Chondrocyte (in vitro differentiated cells): ENCODE results near the gene ASCC1. TPM values are rescaled to one million over a fixed set of nuclear protein-coding genes. Genes with fewer than 3 reads are reported as not detected.

ENCODE experiments used
- DNase-seq: peaks from one replicate; pipeline ENCODE4 v3.0.0; 2021; ENCODE audit warnings: mixed read lengths, low spot score
- H3K27ac Mint-ChIP-seq: one replicate; pipeline ENCODE4 v1.8.0; 2021; ENCODE audit warnings: mild to moderate bottlenecking, moderate library complexity, mixed read lengths; ENCODE audit not compliant: unreplicated experiment
- H3K27me3 Mint-ChIP-seq: 2 replicates; pipeline ENCODE4 v1.8.0; 2021; ENCODE audit warnings: low read depth, mixed read lengths
- H3K36me3 Mint-ChIP-seq: 2 replicates; pipeline ENCODE4 v1.8.0; 2021; ENCODE audit warnings: low read depth, mixed read lengths
- H3K4me1 Mint-ChIP-seq: 2 replicates; pipeline ENCODE4 v1.8.0; 2021; ENCODE audit warnings: low read depth, mild to moderate bottlenecking, mixed read lengths
- H3K4me3 Mint-ChIP-seq: one replicate; pipeline ENCODE4 v1.8.0; 2021; ENCODE audit warnings: mild to moderate bottlenecking, moderate library complexity, mixed read lengths; ENCODE audit not compliant: unreplicated experiment
- H3K9me3 Mint-ChIP-seq: 2 replicates; pipeline ENCODE4 v1.8.0; 2021; ENCODE audit warnings: low read depth, mixed read lengths
- CTCF ChIP-seq: fragments of 200-600 bp; sonication (generic); IDR thresholded peaks from 2 replicates; pipeline ENCODE4 v1.5.0; 2021; ENCODE audit warnings: antibody characterized with exemption, mild to moderate bottlenecking, moderate library complexity
- total RNA-seq: library from RNA; stranded (reverse); gene quantifications from 3 replicates; pipeline ENCODE4 v1.2.1, GENCODE V29; 2021

Gene ASCC1
- total RNA-seq, 1 donor from 2014 or later, result 36.8 TPM

- H3K36me3 Mint-ChIP-seq, result peaks cover 2% of the 10 kb centered on the region
- DNase-seq, result no peak
- H3K27me3 Mint-ChIP-seq, result peaks cover 18% of the 10 kb centered on the region
- TF ChIP-seq CTCF, result no peak
- H3K4me1 Mint-ChIP-seq, result peaks cover 8% of the 10 kb centered on the region
- no peak overlapping the region for H3K4me3 Mint-ChIP-seq
- H3K27ac Mint-ChIP-seq, result no peak overlapping the region
- no peaks in the 10 kb centered on the region for H3K9me3 Mint-ChIP-seq
Measured at GRCh38 chr10:72085864-72086465, 130.1 kb downstream of the ASCC1 start.

GRCh38 chr10:72085166-72085565 lies 130.9 kb downstream of the ASCC1 start:
- no peak overlapping the region for H3K27ac Mint-ChIP-seq
- H3K9me3 Mint-ChIP-seq, result no peaks in the 10 kb centered on the region
- H3K36me3 Mint-ChIP-seq, result peaks cover 2% of the 10 kb centered on the region
- DNase-seq, result no peak
- H3K27me3 Mint-ChIP-seq, result peaks cover 16% of the 10 kb centered on the region
- peaks cover 9% of the 10 kb centered on the region for H3K4me1 Mint-ChIP-seq
- TF ChIP-seq CTCF, result no peak
- no peak overlapping the region for H3K4me3 Mint-ChIP-seq

GRCh38 chr10:72083790-72084459 lies 132.2 kb downstream of the ASCC1 start:
- no peak for DNase-seq
- no peak overlapping the region for H3K4me3 Mint-ChIP-seq
- peaks cover 2% of the 10 kb centered on the region for H3K36me3 Mint-ChIP-seq
- no peaks in the 10 kb centered on the region for H3K9me3 Mint-ChIP-seq
- TF ChIP-seq CTCF, result no peak
- H3K27ac Mint-ChIP-seq, result no peak overlapping the region
- peaks cover 14% of the 10 kb centered on the region for H3K27me3 Mint-ChIP-seq
- H3K4me1 Mint-ChIP-seq, result peaks cover 11% of the 10 kb centered on the region

GRCh38 chr10:72082856-72083789 lies 133.0 kb downstream of the ASCC1 start:
- TF ChIP-seq CTCF, result no peak
- Mint-ChIP-seq H3K9me3 (no peaks in the 10 kb centered on the region), H3K27ac (no peak overlapping the region), H3K27me3 (peaks cover 9% of the 10 kb centered on the region), H3K36me3 (no peaks in the 10 kb centered on the region), H3K4me1 (peaks cover 6% of the 10 kb centered on the region), H3K4me3 (no peak overlapping the region)
- no peak for DNase-seq
